Liver (tissue), 9 donors: ENCODE data around the gene CSNK1D. TPM values are rescaled to one million over a fixed set of nuclear protein-coding genes. Genes with fewer than 3 reads are reported as not detected.

Experiments
- DNase-seq: peaks from one replicate; pipeline ENCODE4 v3.0.0-alpha.2; 2017; ENCODE audit warnings: low spot score
- H3K27ac ChIP-seq, 2 donors: one replicate each; pipeline ENCODE4 v1.7.0; 2013; ENCODE audit warnings: inconsistent platforms in 2 of 2, low read length in 2 of 2, control low read depth in 1 of 2, low read depth in 1 of 2, mild to moderate bottlenecking in 1 of 2
- H3K27me3 ChIP-seq, 4 donors: one replicate each; pipeline versions ENCODE4 v1.6.1 to v1.7.0; 2013; ENCODE audit warnings: low read length in 3 of 4, inconsistent platforms in 1 of 4, mild to moderate bottlenecking in 1 of 4, moderate library complexity in 1 of 4; ENCODE audit not compliant: control insufficient read depth in 4 of 4, insufficient read depth in 4 of 4
- H3K36me3 ChIP-seq, 4 donors: one replicate each; pipeline versions ENCODE4 v1.6.1 to v1.7.0; 2013; ENCODE audit warnings: low read length in 3 of 4, mild to moderate bottlenecking in 3 of 4, low read depth in 1 of 4, moderate library complexity in 1 of 4; ENCODE audit not compliant: control insufficient read depth in 4 of 4, insufficient read depth in 3 of 4
- H3K4me1 ChIP-seq, 4 donors: one replicate each; pipeline versions ENCODE4 v1.6.1 to v1.7.0; 2013; ENCODE audit warnings: low read length in 3 of 4, mild to moderate bottlenecking in 3 of 4, moderate library complexity in 1 of 4; ENCODE audit not compliant: control insufficient read depth in 4 of 4, insufficient read depth in 4 of 4
- H3K4me3 ChIP-seq, 3 donors: one replicate each; pipeline versions ENCODE4 v1.6.1 to v1.7.0; 2013; ENCODE audit warnings: low read length in 3 of 3, control low read depth in 1 of 3, low read depth in 1 of 3, mild to moderate bottlenecking in 1 of 3
- H3K9ac ChIP-seq, 2 donors: one replicate each; pipeline ENCODE4 v1.7.0; 2013; ENCODE audit warnings: low read length in 2 of 2, mild to moderate bottlenecking in 2 of 2, moderate library complexity in 2 of 2, control low read depth in 1 of 2, low read depth in 1 of 2
- H3K9me3 ChIP-seq, 4 donors: one replicate each; pipeline versions ENCODE4 v1.6.1 to v1.7.0; 2013; ENCODE audit warnings: low read length in 3 of 4; ENCODE audit not compliant: control insufficient read depth in 4 of 4
- EGR1 ChIP-seq, 2 donors: IDR thresholded peaks; 2 replicates each; pipeline ENCODE4 v1.6.1; 2016 to 2018; ENCODE audit warnings: antibody characterized with exemption in 2 of 2, low read depth in 2 of 2
- FOXA1 ChIP-seq: IDR thresholded peaks from 2 replicates; pipeline ENCODE4 v1.6.1; 2016; ENCODE audit warnings: antibody characterized with exemption
- FOXA2 ChIP-seq: IDR thresholded peaks from 2 replicates; pipeline ENCODE4 v1.6.1; 2016; ENCODE audit warnings: antibody characterized with exemption
- HNF4A ChIP-seq, 2 donors: conservative IDR thresholded peaks; 2 replicates each; pipeline ENCODE4 v1.6.1; 2016; ENCODE audit warnings: antibody characterized with exemption in 2 of 2, mild to moderate bottlenecking in 2 of 2
- HNF4G ChIP-seq: IDR thresholded peaks from 2 replicates; pipeline ENCODE4 v1.6.1; 2016; ENCODE audit warnings: antibody characterized with exemption
- JUND ChIP-seq, 2 donors: IDR thresholded peaks; 2 replicates each; pipeline ENCODE4 v1.6.1; 2016; ENCODE audit warnings: antibody characterized with exemption in 2 of 2
- NR2F2 ChIP-seq: IDR thresholded peaks from 2 replicates; pipeline ENCODE4 v1.6.1; 2016; ENCODE audit warnings: antibody characterized with exemption
- TAF1 ChIP-seq: conservative IDR thresholded peaks from 2 replicates; pipeline ENCODE4 v1.6.1; 2016; ENCODE audit warnings: antibody characterized with exemption, mild to moderate bottlenecking
- WGBS: extraction: QIAGEN DNeasy Blood & Tissue Kit; methylation state at CpG from one replicate; pipeline ENCODE4 v1.1.7; 2013; 5-methylcytosine and 5-hydroxymethylcytosine counted together
- polyA plus RNA-seq, 2 donors: library from polyadenylated mRNA; stranded (reverse) in 1 of 2; unstranded in 1 of 2; fragments of 200-250 nt in 1 of 2; fragments of >200 nt in 1 of 2; fragmentation: Nextera tagmentation in 1 of 2; extraction: Ambion mirVana in 1 of 2; gene quantifications; one replicate each; pipeline versions ENCODE4 v1.2.1 to v1.2.3, GENCODE V29; 2013 to 2015
- total RNA-seq, 2 donors: library from RNA; depleted of rRNA; stranded (reverse); fragments of >200 nt; gene quantifications; one replicate each; pipeline ENCODE4 v1.2.3, GENCODE V29; 2014
- TF ChIP-seq, protein P1 (sequence below): IDR thresholded peaks from 2 replicates; pipeline ENCODE4 v1.6.1; 2016; ENCODE audit warnings: antibody characterized with exemption, mild to moderate bottlenecking
- TF ChIP-seq, protein P2 (sequence below): IDR thresholded peaks from 2 replicates; pipeline ENCODE4 v1.6.1; 2016; ENCODE audit warnings: antibody characterized with exemption
- TF ChIP-seq, protein P3 (sequence below): IDR thresholded peaks from 2 replicates; pipeline ENCODE4 v1.6.1; 2016; ENCODE audit warnings: antibody characterized with exemption
- TF ChIP-seq, protein P4 (sequence below): fragments of 150-350 bp; IDR thresholded peaks from 2 replicates; pipeline ENCODE4 v1.5.1; 2017; ENCODE audit warnings: improper control_type of control experiment, low read depth, low read length; ENCODE audit not compliant: missing input control
- TF ChIP-seq, protein P5 (sequence below): IDR thresholded peaks from 2 replicates; pipeline ENCODE4 v1.6.1; 2016; ENCODE audit warnings: antibody characterized with exemption
- donor health status: healthy.
- donor health status: healthy.
- donor health status: healthy.
- donor health status: healthy.
- donor health status: healthy.

Gene CSNK1D
- total and polyA plus RNA-seq, 4 donors: 22.0 to 49.0 (median 34.2) TPM

DNA sequence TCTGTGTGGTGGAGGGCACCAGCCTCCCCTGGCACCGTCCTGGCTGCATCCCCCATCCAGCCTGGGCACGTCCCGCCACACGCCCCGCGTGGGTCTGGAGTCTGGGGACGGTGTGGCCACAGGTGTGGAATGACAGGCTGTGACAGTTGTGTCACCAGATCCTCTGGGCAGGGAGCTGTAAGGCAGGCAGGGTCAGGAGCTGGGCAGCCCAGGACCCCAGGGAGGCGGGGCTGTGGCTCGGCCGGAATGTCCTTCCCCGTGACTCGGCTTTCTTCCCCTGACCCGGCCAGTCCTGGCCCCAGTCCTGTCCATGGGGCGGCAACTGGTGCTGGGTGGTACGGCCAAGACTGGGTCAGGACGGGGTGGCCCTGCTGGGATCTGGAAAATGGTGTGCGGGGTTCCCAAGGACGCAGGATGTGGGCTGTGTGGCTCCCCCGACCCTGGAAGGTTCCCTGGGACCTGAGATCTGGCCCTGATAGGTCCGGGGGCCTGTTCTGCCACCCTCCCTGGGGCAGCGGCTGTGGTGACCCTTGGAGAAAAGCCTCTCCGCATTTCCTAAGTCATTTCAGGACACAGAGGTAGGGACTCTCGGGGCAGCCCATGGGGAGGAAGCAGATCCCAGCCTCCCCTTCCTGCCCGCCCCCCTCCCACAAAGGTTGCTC is 48.0 kb downstream of the CSNK1D start (continued):
- TF ChIP-seq, protein P1, sequence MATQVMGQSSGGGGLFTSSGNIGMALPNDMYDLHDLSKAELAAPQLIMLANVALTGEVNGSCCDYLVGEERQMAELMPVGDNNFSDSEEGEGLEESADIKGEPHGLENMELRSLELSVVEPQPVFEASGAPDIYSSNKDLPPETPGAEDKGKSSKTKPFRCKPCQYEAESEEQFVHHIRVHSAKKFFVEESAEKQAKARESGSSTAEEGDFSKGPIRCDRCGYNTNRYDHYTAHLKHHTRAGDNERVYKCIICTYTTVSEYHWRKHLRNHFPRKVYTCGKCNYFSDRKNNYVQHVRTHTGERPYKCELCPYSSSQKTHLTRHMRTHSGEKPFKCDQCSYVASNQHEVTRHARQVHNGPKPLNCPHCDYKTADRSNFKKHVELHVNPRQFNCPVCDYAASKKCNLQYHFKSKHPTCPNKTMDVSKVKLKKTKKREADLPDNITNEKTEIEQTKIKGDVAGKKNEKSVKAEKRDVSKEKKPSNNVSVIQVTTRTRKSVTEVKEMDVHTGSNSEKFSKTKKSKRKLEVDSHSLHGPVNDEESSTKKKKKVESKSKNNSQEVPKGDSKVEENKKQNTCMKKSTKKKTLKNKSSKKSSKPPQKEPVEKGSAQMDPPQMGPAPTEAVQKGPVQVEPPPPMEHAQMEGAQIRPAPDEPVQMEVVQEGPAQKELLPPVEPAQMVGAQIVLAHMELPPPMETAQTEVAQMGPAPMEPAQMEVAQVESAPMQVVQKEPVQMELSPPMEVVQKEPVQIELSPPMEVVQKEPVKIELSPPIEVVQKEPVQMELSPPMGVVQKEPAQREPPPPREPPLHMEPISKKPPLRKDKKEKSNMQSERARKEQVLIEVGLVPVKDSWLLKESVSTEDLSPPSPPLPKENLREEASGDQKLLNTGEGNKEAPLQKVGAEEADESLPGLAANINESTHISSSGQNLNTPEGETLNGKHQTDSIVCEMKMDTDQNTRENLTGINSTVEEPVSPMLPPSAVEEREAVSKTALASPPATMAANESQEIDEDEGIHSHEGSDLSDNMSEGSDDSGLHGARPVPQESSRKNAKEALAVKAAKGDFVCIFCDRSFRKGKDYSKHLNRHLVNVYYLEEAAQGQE: no peak
- TF ChIP-seq FOXA2 (no peak), HNF4A (conservative IDR thresholded peaks at IDR 0.05) (no peak), HNF4G (no peak)

DNA sequence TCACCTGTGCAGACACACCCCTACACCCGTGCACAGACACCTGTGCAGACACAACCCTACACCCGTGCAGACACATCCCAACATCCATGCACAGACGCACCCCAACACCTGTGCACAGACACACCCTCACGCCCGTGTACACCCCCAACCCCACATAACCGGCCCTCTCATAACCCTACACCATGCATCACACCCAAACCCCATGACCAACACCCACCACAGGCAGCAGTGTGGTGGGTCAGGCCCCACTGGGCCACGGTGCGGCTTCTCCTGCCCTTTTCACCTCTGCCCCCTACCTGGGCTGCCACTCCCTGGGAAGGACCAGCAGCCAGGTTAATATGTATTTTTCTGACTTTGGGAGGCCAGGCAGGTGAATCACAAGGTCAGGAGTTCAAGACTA is 48.8 kb downstream of the CSNK1D start:
- peaks cover 0 to 5% (median 0%) of the 10 kb centered on the region in 4 donors for H3K4me1 ChIP-seq
- no peaks in the 10 kb centered on the region for H3K27me3 ChIP-seq
- H3K27ac ChIP-seq: no peak overlapping the region
- no peak for DNase-seq
- H3K36me3 ChIP-seq: no peaks in the 10 kb centered on the region
- H3K4me3 ChIP-seq: no peak overlapping the region
- H3K9ac ChIP-seq: no peak overlapping the region
- 87% methylated on average over 8 of the region's 8 CpGs for WGBS
- TF ChIP-seq HNF4A (conservative IDR thresholded peaks at IDR 0.05) (no peak), FOXA1 (no peak), JUND (IDR thresholded peaks at IDR 0.05) (no peak), NR2F2 (no peak), FOXA2 (no peak)
- TF ChIP-seq, protein P2, sequence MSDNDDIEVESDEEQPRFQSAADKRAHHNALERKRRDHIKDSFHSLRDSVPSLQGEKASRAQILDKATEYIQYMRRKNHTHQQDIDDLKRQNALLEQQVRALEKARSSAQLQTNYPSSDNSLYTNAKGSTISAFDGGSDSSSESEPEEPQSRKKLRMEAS: no peak
- TF ChIP-seq, protein P3, sequence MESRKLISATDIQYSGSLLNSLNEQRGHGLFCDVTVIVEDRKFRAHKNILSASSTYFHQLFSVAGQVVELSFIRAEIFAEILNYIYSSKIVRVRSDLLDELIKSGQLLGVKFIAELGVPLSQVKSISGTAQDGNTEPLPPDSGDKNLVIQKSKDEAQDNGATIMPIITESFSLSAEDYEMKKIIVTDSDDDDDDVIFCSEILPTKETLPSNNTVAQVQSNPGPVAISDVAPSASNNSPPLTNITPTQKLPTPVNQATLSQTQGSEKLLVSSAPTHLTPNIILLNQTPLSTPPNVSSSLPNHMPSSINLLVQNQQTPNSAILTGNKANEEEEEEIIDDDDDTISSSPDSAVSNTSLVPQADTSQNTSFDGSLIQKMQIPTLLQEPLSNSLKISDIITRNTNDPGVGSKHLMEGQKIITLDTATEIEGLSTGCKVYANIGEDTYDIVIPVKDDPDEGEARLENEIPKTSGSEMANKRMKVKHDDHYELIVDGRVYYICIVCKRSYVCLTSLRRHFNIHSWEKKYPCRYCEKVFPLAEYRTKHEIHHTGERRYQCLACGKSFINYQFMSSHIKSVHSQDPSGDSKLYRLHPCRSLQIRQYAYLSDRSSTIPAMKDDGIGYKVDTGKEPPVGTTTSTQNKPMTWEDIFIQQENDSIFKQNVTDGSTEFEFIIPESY: no peak
- TF ChIP-seq, protein P4, sequence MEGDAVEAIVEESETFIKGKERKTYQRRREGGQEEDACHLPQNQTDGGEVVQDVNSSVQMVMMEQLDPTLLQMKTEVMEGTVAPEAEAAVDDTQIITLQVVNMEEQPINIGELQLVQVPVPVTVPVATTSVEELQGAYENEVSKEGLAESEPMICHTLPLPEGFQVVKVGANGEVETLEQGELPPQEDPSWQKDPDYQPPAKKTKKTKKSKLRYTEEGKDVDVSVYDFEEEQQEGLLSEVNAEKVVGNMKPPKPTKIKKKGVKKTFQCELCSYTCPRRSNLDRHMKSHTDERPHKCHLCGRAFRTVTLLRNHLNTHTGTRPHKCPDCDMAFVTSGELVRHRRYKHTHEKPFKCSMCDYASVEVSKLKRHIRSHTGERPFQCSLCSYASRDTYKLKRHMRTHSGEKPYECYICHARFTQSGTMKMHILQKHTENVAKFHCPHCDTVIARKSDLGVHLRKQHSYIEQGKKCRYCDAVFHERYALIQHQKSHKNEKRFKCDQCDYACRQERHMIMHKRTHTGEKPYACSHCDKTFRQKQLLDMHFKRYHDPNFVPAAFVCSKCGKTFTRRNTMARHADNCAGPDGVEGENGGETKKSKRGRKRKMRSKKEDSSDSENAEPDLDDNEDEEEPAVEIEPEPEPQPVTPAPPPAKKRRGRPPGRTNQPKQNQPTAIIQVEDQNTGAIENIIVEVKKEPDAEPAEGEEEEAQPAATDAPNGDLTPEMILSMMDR: no peak
- H3K9me3 ChIP-seq: no peaks in the 10 kb centered on the region

DNA sequence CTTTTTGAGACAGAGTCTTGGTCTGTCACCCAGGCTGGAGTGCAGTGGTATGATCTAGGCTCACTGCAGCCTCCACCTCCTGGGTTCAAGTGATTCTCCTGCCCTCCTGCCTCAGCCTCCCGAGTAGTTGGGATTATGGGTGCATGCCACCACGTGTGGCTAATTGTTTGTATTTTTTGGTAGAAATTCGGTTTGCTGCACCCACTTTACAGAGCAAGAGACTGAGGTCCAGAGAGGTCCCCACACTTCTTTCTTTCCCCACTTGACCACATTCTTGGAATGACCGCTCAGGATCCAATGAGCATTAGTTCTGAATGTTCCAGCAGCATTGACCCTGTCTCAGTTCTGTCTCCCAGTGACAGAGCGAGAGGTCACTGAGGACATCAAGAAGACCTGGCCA is 50.0 kb downstream of the CSNK1D start:
- TF ChIP-seq FOXA1 (no peak), EGR1 (IDR thresholded peaks at IDR 0.05; ENCODE audit: low read depth in 2 of 2) (no peak), TAF1 (no peak), HNF4A (conservative IDR thresholded peaks at IDR 0.05) (no peak)
- TF ChIP-seq, protein P2: no peak
- TF ChIP-seq, protein P5, sequence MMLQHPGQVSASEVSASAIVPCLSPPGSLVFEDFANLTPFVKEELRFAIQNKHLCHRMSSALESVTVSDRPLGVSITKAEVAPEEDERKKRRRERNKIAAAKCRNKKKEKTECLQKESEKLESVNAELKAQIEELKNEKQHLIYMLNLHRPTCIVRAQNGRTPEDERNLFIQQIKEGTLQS: no peak
- Histone ChIP-seq H3K27me3 (no peaks in the 10 kb centered on the region), H3K36me3 (no peaks in the 10 kb centered on the region), H3K9ac (no peak overlapping the region), H3K9me3 (no peaks in the 10 kb centered on the region), H3K27ac (no peak overlapping the region), H3K4me1 (peaks cover 0 to 5% (median 0%) of the 10 kb centered on the region in 4 donors), H3K4me3 (no peak overlapping the region)
- no peak for DNase-seq
- WGBS: 79% methylated on average over 5 of the region's 5 CpGs
